H1 (cell line): ENCODE results near the gene PPM1G.

Experiments used
- ASH2L ChIP-seq: fragments of 200-600, 300-600 bp; sonication (generic); IDR thresholded peaks from one replicate; pipeline ENCODE4 v1.7.1; 2017; ENCODE audit warnings: low read length
- CEBPB ChIP-seq: IDR thresholded peaks from 2 replicates; pipeline ENCODE4 v1.6.1; 2012; ENCODE audit warnings: low read depth, low read length
- CTCF ChIP-seq, 3 experiments: IDR thresholded peaks; 1 replicate in 2 of 3; 2 replicates in 1 of 3; pipeline versions ENCODE4 v1.5.1 to v1.6.1; 2011; ENCODE audit warnings: low read length in 3 of 3, mild to moderate bottlenecking in 3 of 3, inconsistent platforms in 2 of 3, low read depth in 1 of 3, moderate library complexity in 1 of 3; ENCODE audit not compliant: insufficient read depth in 1 of 3; ENCODE audit errors: control extremely low read depth in 1 of 3
- FOSL1 ChIP-seq: IDR thresholded peaks from 2 replicates; pipeline ENCODE4 v1.6.1; 2011; ENCODE audit warnings: mild to moderate bottlenecking, low read depth, low read length, moderate library complexity; ENCODE audit not compliant: insufficient read depth
- GTF2F1 ChIP-seq: IDR thresholded peaks from 2 replicates; pipeline ENCODE4 v1.6.1; 2012; ENCODE audit warnings: low read depth, low read length, improper control_type of control experiment, borderline replicate concordance
- HDAC2 ChIP-seq, 2 experiments: fragments of 300-600 bp in 1 of 2; sonication (generic) in 1 of 2; IDR thresholded peaks; 2 replicates each; pipeline ENCODE4 v1.6.1; 2011 to 2012; ENCODE audit warnings: low read depth in 2 of 2, low read length in 2 of 2, mild to moderate bottlenecking in 2 of 2, moderate library complexity in 2 of 2, borderline replicate concordance in 1 of 2, inconsistent platforms in 1 of 2
- KDM1A ChIP-seq: fragments of 200-600, 300-600 bp; sonication (generic); IDR thresholded peaks from 2 replicates; pipeline ENCODE4 v1.7.1; 2016; ENCODE audit warnings: mild to moderate bottlenecking, low read length, borderline replicate concordance
- KDM5A ChIP-seq: fragments of 200-600 bp; IDR thresholded peaks from 2 replicates; pipeline ENCODE4 v1.7.1; 2012; ENCODE audit warnings: mild to moderate bottlenecking, low read length, inconsistent platforms, mixed read lengths
- SIN3A ChIP-seq, 2 experiments: IDR thresholded peaks in 1 of 2; conservative IDR thresholded peaks in 1 of 2; 2 replicates each; pipeline ENCODE4 v1.6.1; 2011 to 2012; ENCODE audit warnings: low read length in 2 of 2, improper control_type of control experiment in 1 of 2, low read depth in 1 of 2, mild to moderate bottlenecking in 1 of 2
- SRF ChIP-seq: IDR thresholded peaks from 2 replicates; pipeline ENCODE4 v1.6.1; 2011; ENCODE audit warnings: mild to moderate bottlenecking, low read depth, low read length, moderate library complexity
- TF ChIP-seq, protein P1 (sequence below): IDR thresholded peaks from 2 replicates; pipeline ENCODE4 v1.6.1; 2012; ENCODE audit warnings: inconsistent platforms

- no peak for TF ChIP-seq KDM1A
- TF ChIP-seq CTCF (IDR thresholded peaks at IDR 0.05; ENCODE audit: control extremely low read depth in 1 of 3, insufficient read depth in 1 of 3, low read depth in 1 of 3, low read length in 3 of 3): peak; percentile 11 to 83 (median 72)
- TF ChIP-seq FOSL1: no peak
- TF ChIP-seq SIN3A (conservative IDR thresholded peaks at IDR 0.05 in 1 of 2, IDR thresholded peaks at IDR 0.05 in 1 of 2; ENCODE audit: low read depth in 1 of 2, low read length in 2 of 2): no peak
- no peak for TF ChIP-seq KDM5A
- TF ChIP-seq GTF2F1: no peak
- no peak for TF ChIP-seq CEBPB
- TF ChIP-seq ASH2L: no peak
- no peak for TF ChIP-seq HDAC2 (IDR thresholded peaks at IDR 0.05; ENCODE audit: borderline replicate concordance in 1 of 2, low read depth in 2 of 2, low read length in 2 of 2)
- TF ChIP-seq SRF: no peak
- TF ChIP-seq, protein P1, sequence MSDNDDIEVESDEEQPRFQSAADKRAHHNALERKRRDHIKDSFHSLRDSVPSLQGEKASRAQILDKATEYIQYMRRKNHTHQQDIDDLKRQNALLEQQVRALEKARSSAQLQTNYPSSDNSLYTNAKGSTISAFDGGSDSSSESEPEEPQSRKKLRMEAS: no peak
These were observed 1.4 kb downstream of the PPM1G start for GRCh38 chr2:27407798-27408491.
